Chondrocyte (in vitro differentiated cells): ENCODE measurements around the gene TPBGL. TPM values are rescaled to one million over a fixed set of nuclear protein-coding genes. Genes with fewer than 3 reads are reported as not detected.

Source experiments
- DNase-seq: peaks from one replicate; pipeline ENCODE4 v3.0.0; 2021; ENCODE audit warnings: mixed read lengths, low spot score
- H3K27ac Mint-ChIP-seq: one replicate; pipeline ENCODE4 v1.8.0; 2021; ENCODE audit warnings: mild to moderate bottlenecking, moderate library complexity, mixed read lengths; ENCODE audit not compliant: unreplicated experiment
- H3K27me3 Mint-ChIP-seq: 2 replicates; pipeline ENCODE4 v1.8.0; 2021; ENCODE audit warnings: low read depth, mixed read lengths
- H3K36me3 Mint-ChIP-seq: 2 replicates; pipeline ENCODE4 v1.8.0; 2021; ENCODE audit warnings: low read depth, mixed read lengths
- H3K4me1 Mint-ChIP-seq: 2 replicates; pipeline ENCODE4 v1.8.0; 2021; ENCODE audit warnings: low read depth, mild to moderate bottlenecking, mixed read lengths
- H3K4me3 Mint-ChIP-seq: one replicate; pipeline ENCODE4 v1.8.0; 2021; ENCODE audit warnings: mild to moderate bottlenecking, moderate library complexity, mixed read lengths; ENCODE audit not compliant: unreplicated experiment
- H3K9me3 Mint-ChIP-seq: 2 replicates; pipeline ENCODE4 v1.8.0; 2021; ENCODE audit warnings: low read depth, mixed read lengths
- CTCF ChIP-seq: fragments of 200-600 bp; sonication (generic); IDR thresholded peaks from 2 replicates; pipeline ENCODE4 v1.5.0; 2021; ENCODE audit warnings: antibody characterized with exemption, mild to moderate bottlenecking, moderate library complexity
- total RNA-seq: library from RNA; stranded (reverse); gene quantifications from 3 replicates; pipeline ENCODE4 v1.2.1, GENCODE V29; 2021

The TPBGL gene
- total RNA-seq, 1 donor from 2014 or later: 0.82 TPM

DNA sequence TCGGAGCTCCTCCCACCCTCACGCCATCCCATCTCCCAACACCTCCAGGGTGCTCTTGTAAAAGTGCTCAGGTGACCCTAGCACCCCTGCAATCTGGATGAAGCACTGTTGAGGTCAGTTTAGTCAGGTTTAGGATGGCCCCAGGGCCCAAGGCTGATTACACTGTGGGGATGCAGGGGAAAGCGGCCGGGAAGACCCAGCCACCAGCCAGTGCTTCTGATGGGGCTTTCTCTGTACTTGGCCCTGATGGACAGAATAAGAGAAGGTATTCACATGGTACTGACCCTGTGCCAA lies 28.7 kb downstream of the TPBGL start:
- H3K27ac Mint-ChIP-seq: no peak overlapping the region
- no peak for TF ChIP-seq CTCF
- H3K36me3 Mint-ChIP-seq: peaks cover 1% of the 10 kb centered on the region
- DNase-seq: peak; percentile 27
- H3K27me3 Mint-ChIP-seq: no peaks in the 10 kb centered on the region
- H3K9me3 Mint-ChIP-seq: no peaks in the 10 kb centered on the region
- H3K4me1 Mint-ChIP-seq: peaks cover 5% of the 10 kb centered on the region
- H3K4me3 Mint-ChIP-seq: no peak overlapping the region

DNA sequence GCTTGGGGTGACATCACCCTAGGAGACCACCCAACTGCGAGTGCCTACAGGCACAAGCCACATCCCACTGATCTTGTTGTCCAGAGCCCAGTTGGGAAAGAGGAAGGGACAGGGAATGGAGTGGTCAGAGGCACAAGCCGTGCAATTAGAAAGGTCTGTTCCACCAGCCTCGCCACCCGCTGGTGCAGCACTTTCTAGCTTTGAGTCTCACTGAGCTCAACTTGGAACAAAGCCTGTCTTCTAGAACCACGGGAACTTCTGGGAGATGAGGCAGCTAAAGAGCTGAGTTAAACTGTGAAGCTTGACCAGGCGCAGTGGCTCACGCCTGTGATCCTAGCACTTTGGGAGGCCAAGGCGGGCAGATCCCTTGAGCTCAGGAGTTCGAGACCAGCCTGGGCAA lies 29.3 kb downstream of the TPBGL start:
- TF ChIP-seq CTCF: no peak
- Mint-ChIP-seq H3K9me3 (no peaks in the 10 kb centered on the region), H3K27ac (no peak overlapping the region), H3K36me3 (peaks cover 1% of the 10 kb centered on the region), H3K4me3 (no peak overlapping the region), H3K27me3 (no peaks in the 10 kb centered on the region), H3K4me1 (peaks cover 5% of the 10 kb centered on the region)
- DNase-seq: peak; percentile 17

DNA sequence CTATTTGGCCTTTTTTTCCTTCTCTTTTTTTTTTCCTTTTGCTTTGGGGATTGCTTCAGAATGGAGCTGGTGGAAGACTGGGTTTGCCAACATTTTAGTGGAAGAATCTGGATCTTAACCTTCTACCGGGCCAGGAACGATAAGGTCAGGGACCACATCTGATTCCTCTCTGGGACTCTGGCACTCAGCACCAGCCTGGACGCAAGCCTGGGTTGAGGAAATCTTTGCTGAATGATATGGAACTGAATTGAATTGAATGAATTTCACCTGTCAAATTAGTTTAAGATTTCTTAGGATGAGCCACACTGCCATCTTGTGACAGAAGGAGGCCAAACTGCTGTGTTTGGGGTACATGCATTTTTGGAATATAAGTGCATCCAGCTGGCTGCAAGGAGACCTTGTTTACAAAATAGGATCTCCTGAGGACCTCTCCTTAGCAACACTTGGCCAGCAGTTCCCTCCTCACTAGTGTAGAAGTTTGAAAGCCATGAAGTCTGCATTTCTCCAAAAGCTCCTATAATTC lies 30.4 kb downstream of the TPBGL start:
- peak; percentile 73 for TF ChIP-seq CTCF
- Mint-ChIP-seq H3K36me3 (peaks cover 1% of the 10 kb centered on the region), H3K27ac (no peak overlapping the region), H3K4me3 (no peak overlapping the region), H3K9me3 (no peaks in the 10 kb centered on the region), H3K4me1 (peaks cover 5% of the 10 kb centered on the region), H3K27me3 (no peaks in the 10 kb centered on the region)
- DNase-seq: no peak

- H3K27me3 Mint-ChIP-seq: no peaks in the 10 kb centered on the region
- no peaks in the 10 kb centered on the region for H3K9me3 Mint-ChIP-seq
- H3K36me3 Mint-ChIP-seq: peaks cover 1% of the 10 kb centered on the region
- peak; percentile 24 for DNase-seq
- TF ChIP-seq CTCF: no peak
- H3K4me1 Mint-ChIP-seq: peaks cover 5% of the 10 kb centered on the region
- no peak overlapping the region for H3K27ac Mint-ChIP-seq
- no peak overlapping the region for H3K4me3 Mint-ChIP-seq
Observed at GRCh38 chr11:75271730-75272129, 31.2 kb downstream of the TPBGL start.

DNA sequence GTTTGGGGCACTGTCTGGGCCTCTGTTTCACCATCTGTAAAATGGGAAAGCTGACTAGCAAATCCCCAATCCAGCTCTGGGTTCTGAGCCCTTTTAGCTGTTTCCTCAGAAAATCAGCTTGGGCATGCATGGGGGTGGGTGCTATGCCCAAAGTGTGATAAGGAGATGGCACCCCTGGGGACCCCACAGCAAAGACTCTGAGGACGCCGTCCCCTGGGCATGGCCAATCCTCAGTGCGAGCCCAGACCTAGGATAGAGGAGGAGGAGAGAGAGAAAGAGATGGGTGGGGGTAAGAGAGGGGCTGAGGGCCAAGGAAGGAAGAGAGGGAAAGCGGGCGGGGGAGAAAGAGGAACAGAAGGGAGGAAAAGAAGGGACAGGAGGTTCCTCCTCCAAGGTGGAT lies 31.8 kb downstream of the TPBGL start:
- Mint-ChIP-seq H3K4me3 (no peak overlapping the region), H3K4me1 (peaks cover 5% of the 10 kb centered on the region), H3K27me3 (no peaks in the 10 kb centered on the region), H3K36me3 (no peaks in the 10 kb centered on the region), H3K9me3 (no peaks in the 10 kb centered on the region), H3K27ac (no peak overlapping the region)
- no peak for TF ChIP-seq CTCF
- no peak for DNase-seq
